Body of pancreas (tissue), 4 donors: ENCODE data around the gene PTH2R. TPM values are rescaled to one million over a fixed set of nuclear protein-coding genes. Genes with fewer than 3 reads are reported as not detected.
"Not testable (repeated sequence)": the region's sequence is repeated elsewhere in the genome, so short reads cannot be mapped to it uniquely, and the experiment has no call there.

ENCODE experiments used
- ATAC-seq: fragments of 150-250 bp; one replicate; pipeline ENCODE4 v1.9.1; 2016
- DNase-seq, 4 donors: peaks; one replicate each; pipeline ENCODE4 v3.0.0-alpha.2; 2019
- H3K27ac ChIP-seq, 4 donors: fragments of 200-600 bp; sonication (generic); 1 replicate in 3 of 4; 2 replicates in 1 of 4; pipeline versions ENCODE4 v1.5.1 to v1.6.1; 2016 to 2019; ENCODE audit warnings: mild to moderate bottlenecking in 1 of 4, mixed read lengths in 1 of 4, moderate library complexity in 1 of 4
- H3K27me3 ChIP-seq, 2 donors: fragments of 200-600 bp; sonication (generic); one replicate each; pipeline ENCODE4 v1.6.0; 2016; ENCODE audit warnings: mild to moderate bottlenecking in 1 of 2
- H3K36me3 ChIP-seq, 2 donors: fragments of 200-600 bp; sonication (generic); replicated peaks in 1 of 2; 2 replicates each; pipeline ENCODE4 v1.5.1; 2016; ENCODE audit warnings: low read depth in 2 of 2; ENCODE audit not compliant: insufficient read depth in 1 of 2
- H3K4me1 ChIP-seq: fragments of 200-600 bp; sonication (generic); one replicate; pipeline ENCODE4 v1.6.0; 2016
- H3K4me3 ChIP-seq, 2 donors: fragments of 200-600 bp; sonication (generic); 1 replicate in 1 of 2; 2 replicates in 1 of 2; pipeline ENCODE4 v1.5.1; 2016 to 2019
- H3K9me3 ChIP-seq, 3 donors: fragments of 200-600 bp; sonication (generic); 1 replicate in 2 of 3; 2 replicates in 1 of 3; pipeline ENCODE4 v1.5.1; 2016
- CTCF ChIP-seq, 7 experiments: fragments of 450-650 bp in 4 of 7; fragments of 200-600 bp in 3 of 7; sonication (generic) in 3 of 7; IDR thresholded peaks; one replicate each; pipeline ENCODE4 v1.5.1; 2016 to 2019; ENCODE audit warnings: antibody characterized with exemption in 7 of 7
- POLR2A ChIP-seq, 3 donors: fragments of 450-650 bp; IDR thresholded peaks; one replicate each; pipeline ENCODE4 v1.6.1; 2016; ENCODE audit warnings: antibody characterized with exemption in 3 of 3, mild to moderate bottlenecking in 2 of 3
- WGBS, 2 donors: methylation state at CpG; one replicate each; pipeline ENCODE4 v1.1.5; 2017; 5-methylcytosine and 5-hydroxymethylcytosine counted together
- intact Hi-C: fragments of 100-400 bp; cut with DNase I; formaldehyde crosslinking; loops from one replicate; pipeline ENCODE4 v1.15.1; 2023
- total RNA-seq, 2 donors: library from RNA; depleted of rRNA; stranded (reverse); fragments of >200 nt; gene quantifications; one replicate each; pipeline ENCODE4 v1.1.0, GENCODE V29; 2016

The PTH2R gene
- total RNA-seq, 2 donors from 2014 or later, result 0.78 TPM; not detected in 1

DNA sequence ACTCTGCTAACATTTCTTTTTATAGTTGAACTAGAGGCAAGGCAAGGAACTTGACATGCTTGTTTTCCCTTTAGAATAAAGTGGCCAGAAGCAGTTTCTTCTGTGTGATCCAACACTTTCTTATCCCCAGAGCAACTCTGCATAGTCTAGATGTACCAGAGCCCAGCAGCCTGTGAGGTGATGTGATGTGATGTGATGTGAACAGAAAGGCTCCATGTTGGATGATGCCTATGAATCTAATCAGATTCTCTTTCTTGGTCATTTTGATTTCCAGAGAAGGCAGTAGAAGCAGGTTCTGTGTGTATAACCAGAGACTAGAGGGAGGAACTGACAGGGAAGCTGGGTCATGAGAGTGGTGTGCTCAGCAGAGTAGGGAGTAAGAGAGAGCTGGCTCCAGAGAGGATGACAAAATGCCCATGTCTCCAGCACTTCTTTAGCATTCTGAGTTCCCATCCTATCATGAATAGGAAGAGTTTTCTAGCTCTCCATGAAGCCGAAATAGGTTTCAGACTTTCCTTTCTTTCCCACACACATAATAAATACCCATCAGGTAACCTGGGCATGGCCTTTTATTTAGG lies 31.0 kb upstream of the PTH2R start:
- peaks cover 26% of the 10 kb centered on the region for H3K4me1 ChIP-seq
- no peaks in the 10 kb centered on the region for H3K27me3 ChIP-seq
- TF ChIP-seq POLR2A (IDR thresholded peaks at IDR 0.05) (no peak), CTCF (IDR thresholded peaks at IDR 0.05) (no peak)
- intact Hi-C loops, result no loop called here
- WGBS, 2 donors, result 72 to 79% methylated on average over 1 of the region's 1 CpG
- H3K36me3 ChIP-seq, result no peaks in the 10 kb centered on the region
- no peak overlapping the region for H3K4me3 ChIP-seq
- DNase-seq (no peak), ATAC-seq (no peak)
- H3K9me3 ChIP-seq, result no peaks in the 10 kb centered on the region
- H3K27ac ChIP-seq, result no peak overlapping the region

DNA sequence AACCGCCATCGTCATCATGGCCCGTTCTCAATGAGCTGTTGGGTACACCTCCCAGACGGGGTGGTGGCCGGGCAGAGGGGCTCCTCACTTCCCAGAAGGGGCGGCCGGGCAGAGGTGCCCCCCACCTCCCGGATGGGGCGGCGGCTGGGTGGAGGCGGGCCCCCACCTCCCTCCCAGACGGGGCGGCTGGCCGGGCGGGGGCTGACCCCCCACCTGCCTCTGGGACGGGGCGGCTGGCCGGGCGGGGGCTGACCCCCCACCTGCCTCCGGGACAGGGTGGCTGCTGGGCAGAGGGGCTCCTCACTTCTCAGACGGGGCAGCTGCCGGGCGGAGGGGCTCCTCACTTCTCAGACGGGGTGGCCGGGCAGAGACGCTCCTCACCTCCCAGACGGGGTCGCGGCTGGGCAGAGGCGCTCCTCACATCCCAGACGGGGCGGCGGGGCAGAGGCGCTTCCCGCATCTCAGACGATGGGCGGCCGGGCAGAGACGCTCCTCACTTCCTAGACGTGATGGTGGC lies 29.2 kb upstream of the PTH2R start:
- H3K36me3 ChIP-seq, H3K9me3 ChIP-seq, H3K4me3 ChIP-seq, H3K27me3 ChIP-seq, ATAC-seq, intact Hi-C loops, DNase-seq, H3K27ac ChIP-seq: not testable (repeated sequence)
- WGBS, 2 donors, result 82 to 90% methylated on average over 5 to 16 of the region's 40 CpGs
- H3K4me1 ChIP-seq, result peaks cover 17% of the 10 kb centered on the region

GRCh38 chr2:208379192-208379591 lies 27.4 kb upstream of the PTH2R start:
- H3K36me3 ChIP-seq, result no peaks in the 10 kb centered on the region
- WGBS, 2 donors, result 57 to 60% methylated on average over 3 of the region's 3 CpGs
- TF ChIP-seq CTCF (IDR thresholded peaks at IDR 0.05), result no peak
- no peak for TF ChIP-seq POLR2A (IDR thresholded peaks at IDR 0.05)
- H3K9me3 ChIP-seq, result no peaks in the 10 kb centered on the region
- no peaks in the 10 kb centered on the region for H3K27me3 ChIP-seq
- no peak overlapping the region for H3K4me3 ChIP-seq
- H3K27ac ChIP-seq, result peak overlapping the region in 2 of 4 donors; percentile 34 to 60
- DNase-seq (no peak), ATAC-seq (peak; percentile 50)
- intact Hi-C loops, result no loop called here
- H3K4me1 ChIP-seq, result peaks cover 17% of the 10 kb centered on the region

- no peaks in the 10 kb centered on the region for H3K36me3 ChIP-seq
These were observed 22.0 kb upstream of the PTH2R start for GRCh38 chr2:208384637-208385036.

DNA sequence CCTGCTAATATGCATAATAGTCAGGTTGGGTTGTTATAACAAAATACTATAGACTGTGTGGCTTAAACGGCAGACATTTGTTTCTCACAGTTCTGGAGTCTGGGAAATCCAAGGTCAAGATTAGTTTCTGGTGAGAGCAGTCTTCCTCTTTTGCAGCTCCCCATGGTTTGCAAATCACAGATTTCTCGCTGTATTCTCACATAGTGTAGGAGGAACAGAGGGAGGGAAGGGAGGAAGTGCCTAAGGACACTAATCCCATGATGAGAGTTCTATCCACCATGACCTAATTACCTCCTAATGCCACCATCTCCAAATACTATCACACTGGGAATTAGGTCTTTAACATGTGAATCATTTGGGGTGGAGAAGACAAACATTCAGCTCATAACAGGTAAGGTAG lies 20.1 kb upstream of the PTH2R start:
- H3K4me3 ChIP-seq, result no peak overlapping the region

More at GRCh38 chr2:208384637-208385036, 22.0 kb upstream of the PTH2R start:
- TF ChIP-seq POLR2A (IDR thresholded peaks at IDR 0.05), result no peak
- Histone ChIP-seq H3K27ac (no peak overlapping the region), H3K4me1 (peaks cover 8% of the 10 kb centered on the region), H3K4me3 (no peak overlapping the region), H3K27me3 (no peaks in the 10 kb centered on the region), H3K9me3 (no peaks in the 10 kb centered on the region)
- intact Hi-C loops, result no loop called here
- DNase-seq (no peak), ATAC-seq (no peak)
- 82 to 84% methylated on average over 4 of the region's 4 CpGs for WGBS, 2 donors

More for the DNA sequence above, 20.1 kb upstream of the PTH2R start:
- DNase-seq (no peak), ATAC-seq (no peak)
- Histone ChIP-seq H3K9me3 (no peaks in the 10 kb centered on the region), H3K4me1 (no peaks in the 10 kb centered on the region), H3K27ac (no peak overlapping the region), H3K36me3 (no peaks in the 10 kb centered on the region), H3K27me3 (no peaks in the 10 kb centered on the region)
- WGBS, 2 donors, result 40 to 48% methylated on average over 2 of the region's 2 CpGs
- TF ChIP-seq POLR2A (IDR thresholded peaks at IDR 0.05), result no peak
- TF ChIP-seq CTCF (IDR thresholded peaks at IDR 0.05), result no peak
- intact Hi-C loops, result no loop called here
